Prostate gland (tissue), 2 donors: Measurements from ENCODE around the gene MPL. TPM values are rescaled to one million over a fixed set of nuclear protein-coding genes. Genes with fewer than 3 reads are reported as not detected.
"Not testable (repeated sequence)": the region's sequence is repeated elsewhere in the genome, so short reads cannot be mapped to it uniquely, and the experiment has no call there.

Experiments used
- DNase-seq: peaks from one replicate; pipeline ENCODE4 v3.0.0-alpha.2; 2019; ENCODE audit warnings: low spot score
- H3K27ac ChIP-seq, 2 donors: fragments of 200-600 bp; sonication (generic); 2 replicates each; pipeline ENCODE4 v1.5.1; 2017 to 2019
- H3K27me3 ChIP-seq: fragments of 200-600 bp; sonication (generic); replicated peaks from 2 replicates; pipeline ENCODE4 v1.5.1; 2019; ENCODE audit not compliant: insufficient read depth
- H3K36me3 ChIP-seq, 2 donors: fragments of 200-600 bp; sonication (generic); 1 replicate in 1 of 2; 2 replicates in 1 of 2; pipeline versions ENCODE4 v1.5.1 to v1.8.1; 2017 to 2019
- H3K4me1 ChIP-seq: fragments of 200-600 bp; sonication (generic); replicated peaks from 2 replicates; pipeline ENCODE4 v1.5.1; 2019
- H3K4me3 ChIP-seq, 2 donors: fragments of 200-600 bp; sonication (generic); 2 replicates each; pipeline ENCODE4 v1.5.1; 2017 to 2019
- H3K9me3 ChIP-seq: fragments of 200-600 bp; sonication (generic); 2 replicates; pipeline ENCODE4 v1.5.1; 2017
- CTCF ChIP-seq, 4 experiments: fragments of 200-600 bp in 2 of 4; fragments of 450-650 bp in 2 of 4; sonication (generic) in 2 of 4; IDR thresholded peaks; 1 replicate in 3 of 4; 2 replicates in 1 of 4; pipeline ENCODE4 v1.5.1; 2016 to 2019; ENCODE audit warnings: antibody characterized with exemption in 4 of 4, mild to moderate bottlenecking in 2 of 4, moderate library complexity in 2 of 4
- POLR2A ChIP-seq: fragments of 450-650 bp; IDR thresholded peaks from one replicate; pipeline ENCODE4 v1.6.1; 2016; ENCODE audit warnings: antibody characterized with exemption, mild to moderate bottlenecking
- POLR2AphosphoS5 ChIP-seq: sonication (generic); formaldehyde crosslinking; IDR thresholded peaks from one replicate; pipeline ENCODE4 v1.6.1; 2017; ENCODE audit warnings: antibody characterized with exemption
- WGBS: methylation state at CpG from one replicate; pipeline ENCODE4 v1.1.5; 2018; 5-methylcytosine and 5-hydroxymethylcytosine counted together
- intact Hi-C: fragments of 100-400 bp; cut with DNase I; formaldehyde crosslinking; loops from one replicate; pipeline ENCODE4 v1.14.2; 2022
- total RNA-seq, 2 donors: library from RNA; depleted of rRNA; stranded (reverse); fragments of >200 nt; gene quantifications; one replicate each; pipeline ENCODE4 v1.1.0, GENCODE V29; 2016

Gene MPL
- total RNA-seq, 2 donors from 2014 or later, result not detected

GRCh38 chr1:43366601-43367025 lies 29.0 kb downstream of the MPL start:
- H3K4me3 ChIP-seq, result peak overlapping the region; percentile 62 to 66
- DNase-seq, result no peak
- peak overlapping the region; percentile 89 to 91 for H3K27ac ChIP-seq
- no peaks in the 10 kb centered on the region for H3K9me3 ChIP-seq
- 13% methylated on average over 4 of the region's 5 CpGs for WGBS
- intact Hi-C loops, result loop anchor here (5.0 kb wide), 1 partner anchor 129 kb away; no protein-coding TSS in a partner anchor
- no peaks in the 10 kb centered on the region for H3K27me3 ChIP-seq
- peaks cover 22% of the 10 kb centered on the region for H3K4me1 ChIP-seq
- TF ChIP-seq CTCF (IDR thresholded peaks at IDR 0.05), result no peak
- TF ChIP-seq POLR2AphosphoS5, result no peak
- TF ChIP-seq POLR2A, result no peak
- H3K36me3 ChIP-seq, result peaks cover 7 to 18% of the 10 kb centered on the region in 2 donors

- Histone ChIP-seq H3K9me3 (no peaks in the 10 kb centered on the region), H3K27me3 (no peaks in the 10 kb centered on the region), H3K4me3 (peak overlapping the region; percentile 62 to 66), H3K27ac (peak overlapping the region; percentile 89 to 91), H3K4me1 (peaks cover 22% of the 10 kb centered on the region), H3K36me3 (peaks cover 7 to 18% of the 10 kb centered on the region in 2 donors)
- TF ChIP-seq CTCF (IDR thresholded peaks at IDR 0.05) (no peak), POLR2A (peak; percentile 10), POLR2AphosphoS5 (no peak)
- intact Hi-C loops, result loop anchor here (5.0 kb wide), 1 partner anchor 130 kb away; no protein-coding TSS in a partner anchor
- WGBS, result 1% methylated on average over 27 of the region's 48 CpGs
- peak; percentile 19 for DNase-seq
Measured at GRCh38 chr1:43367026-43367903, 29.6 kb downstream of the MPL start.

GRCh38 chr1:43367904-43368645 lies 30.5 kb downstream of the MPL start, which contains the start of gene ELOVL1:
TSS of gene ELOVL1 (minus strand) at chr1:43368011. CDS start at chr1:43365609, 2,402 bp downstream.
- Histone ChIP-seq H3K36me3 (peaks cover 7 to 18% of the 10 kb centered on the region in 2 donors), H3K9me3 (no peaks in the 10 kb centered on the region), H3K4me1 (peaks cover 22% of the 10 kb centered on the region), H3K27me3 (no peaks in the 10 kb centered on the region), H3K4me3 (peak within 1 kb of the TSS; percentile 62 to 66), H3K27ac (peak within 1 kb of the TSS; percentile 89 to 91)
- intact Hi-C loops, result loop anchor here (5.0 kb wide), 1 partner anchor 131 kb away; no protein-coding TSS in a partner anchor
- peak; percentile 90 for DNase-seq
- peak; percentile 79 for TF ChIP-seq POLR2A
- peak; percentile 26 for TF ChIP-seq POLR2AphosphoS5
- TF ChIP-seq CTCF (IDR thresholded peaks at IDR 0.05), result peak in 2 of 4 experiments; percentile 29 to 40
- under 1% methylated on average over 57 of the region's 58 CpGs for WGBS

- intact Hi-C loops, result loop anchor here (5.0 kb wide), 1 partner anchor 131 kb away; no protein-coding TSS in a partner anchor
Measured at GRCh38 chr1:43368646-43369020, 31.0 kb downstream of the MPL start.

GRCh38 chr1:43369779-43370178 lies 32.2 kb downstream of the MPL start:
- not testable (repeated sequence) for H3K36me3 ChIP-seq, DNase-seq, H3K27ac ChIP-seq, H3K4me3 ChIP-seq, H3K27me3 ChIP-seq, H3K9me3 ChIP-seq
- intact Hi-C loops, result loop anchor here (5.0 kb wide), 1 partner anchor 132 kb away; no protein-coding TSS in a partner anchor
- H3K4me1 ChIP-seq, result peaks cover 22% of the 10 kb centered on the region
- WGBS, result 93% methylated on average over 6 of the region's 6 CpGs

More at GRCh38 chr1:43368646-43369020, 31.0 kb downstream of the MPL start:
- peaks cover 7 to 13% of the 10 kb centered on the region in 2 donors for H3K36me3 ChIP-seq
- DNase-seq, result no peak
- H3K27me3 ChIP-seq, result no peaks in the 10 kb centered on the region
- no peaks in the 10 kb centered on the region for H3K9me3 ChIP-seq
- H3K27ac ChIP-seq, result peak overlapping the region; percentile 89 to 91
- peak overlapping the region; percentile 62 to 66 for H3K4me3 ChIP-seq
- H3K4me1 ChIP-seq, result peaks cover 22% of the 10 kb centered on the region
- TF ChIP-seq POLR2A (no peak), CTCF (IDR thresholded peaks at IDR 0.05) (no peak)
- WGBS, result 16% methylated on average over 6 of the region's 6 CpGs
